Heart left ventricle (tissue), 16 donors: ENCODE results near the gene TMEFF1. TPM values are rescaled to one million over a fixed set of nuclear protein-coding genes. Genes with fewer than 3 reads are reported as not detected.

Experiments
- ATAC-seq, 4 donors: fragments of 200-7000 bp; cut with Tn5 transposase; one replicate each; pipeline ENCODE4 v1.9.1; 2020 to 2022; ENCODE audit warnings: moderate library complexity in 4 of 4, mild to moderate bottlenecking in 3 of 4, moderate number of reproducible peaks in 1 of 4
- DNase-seq, 5 donors: peaks; one replicate each; pipeline ENCODE4 v3.0.0-alpha.2; 2020
- H3K27ac ChIP-seq, 12 donors: fragments of 200-600 bp; sonication (generic) in 4 of 12; one replicate each; pipeline versions ENCODE4 v1.5.0 to v1.8.0; 2016 to 2022; ENCODE audit warnings: mild to moderate bottlenecking in 2 of 12
- H3K27me3 ChIP-seq, 9 donors: fragments of 200-600 bp; sonication (generic) in 2 of 9; one replicate each; pipeline versions ENCODE4 v1.5.1 to v1.8.0; 2016 to 2022; ENCODE audit warnings: mild to moderate bottlenecking in 3 of 9
- H3K36me3 ChIP-seq, 9 donors: fragments of 200-600 bp; sonication (generic) in 2 of 9; one replicate each; pipeline versions ENCODE4 v1.5.0 to v1.8.0; 2018 to 2022; ENCODE audit warnings: mild to moderate bottlenecking in 2 of 9
- H3K4me1 ChIP-seq, 12 donors: fragments of 200-600 bp; sonication (generic) in 4 of 12; one replicate each; pipeline versions ENCODE4 v1.5.0 to v1.8.0; 2016 to 2022; ENCODE audit warnings: mild to moderate bottlenecking in 3 of 12
- H3K4me3 ChIP-seq, 12 donors: fragments of 200-600 bp; sonication (generic) in 4 of 12; one replicate each; pipeline versions ENCODE4 v1.5.0 to v1.8.0; 2017 to 2022; ENCODE audit warnings: mild to moderate bottlenecking in 9 of 12, moderate library complexity in 4 of 12
- H3K9me3 ChIP-seq, 12 donors: fragments of 200-600 bp; sonication (generic) in 4 of 12; one replicate each; pipeline versions ENCODE4 v1.5.0 to v1.8.0; 2016 to 2022; ENCODE audit warnings: mild to moderate bottlenecking in 1 of 12
- CTCF ChIP-seq, 12 donors: fragments of 200-600 bp; sonication (generic) in 4 of 12; IDR thresholded peaks; one replicate each; pipeline versions ENCODE4 v1.5.0 to v1.8.0; 2018 to 2022; ENCODE audit warnings: antibody characterized with exemption in 12 of 12, mild to moderate bottlenecking in 5 of 12
- POLR2A ChIP-seq, 2 donors: fragments of 450-650 bp; IDR thresholded peaks; one replicate each; pipeline ENCODE4 v1.6.1; 2017; ENCODE audit warnings: antibody characterized with exemption in 2 of 2, mild to moderate bottlenecking in 2 of 2, moderate library complexity in 2 of 2
- WGBS, 4 donors: extraction: QIAGEN DNeasy Blood & Tissue Kit in 2 of 4; methylation state at CpG; one replicate each; pipeline versions ENCODE4 v1.1.5 to v1.1.7; 2013 to 2018; 5-methylcytosine and 5-hydroxymethylcytosine counted together
- intact Hi-C, 10 donors: fragments of 100-400 bp; cut with DNase I; formaldehyde crosslinking; loops; one replicate each; pipeline versions ENCODE4 v1.11.1 to v1.14.2; 2022
- polyA plus RNA-seq, 2 donors: library from polyadenylated mRNA; stranded (reverse); fragments of 200-250 nt; gene quantifications; one replicate each; pipeline ENCODE4 v1.2.3, GENCODE V29; 2013
- total RNA-seq, 9 donors: library from RNA; depleted of rRNA in 2 of 9; stranded (reverse); fragments of >200 nt in 2 of 9; fragmentation: NEBNext Ultra II Directional in 3 of 9; extraction: Animal tissue kit (Norgen Biotek cat#: 25700) in 3 of 9; gene quantifications; one replicate each; pipeline versions ENCODE4 v1.1.0 to v1.2.4, GENCODE V29; 2016 to 2023
- donor health status: ischemic (EF 13 %, LVEDD 7.1; RV severe dilation, severe dysfunction).
- donor health status: healthy with polysubstance abuse.
- donor health status: DM: no; HTN: yes; CAD: no.
- donor health status: DM: no; HTN: no; CAD: no.
- donor health status: ischemic (EF 25% LVEDD 6.9; RV normal size, moderate dysfunction).
- donor health status: ischemic (EF 25% LVEDD 5.7; RV mildly dilated, moderate dysfunction).
- donor health status: healthy.
- donor health status: DM: yes; HTN: yes; CAD: no.
- donor health status: ischemic (EF 35%, LVEDD 5.7; RV mildly dilated, moderate dysfunction).
- donor health status: nonischemic (EF 11% LVEDD 7.7; RV severe dilation, severe dysfunction).
- donor health status: DM: yes; HTN: yes; CAD: no.
- donor health status: PGD.
- donor health status: ischemic (EF 29% LVEDD 5.4; RV normal size, mild dysfunction).
- donor health status: nonischemic (EF 23%, LVEDD 6.1; RV moderate dilation, normal function).

The TMEFF1 gene
- total and polyA plus RNA-seq, 11 donors, result 0.03 to 1.1 (median 0.19) TPM; not detected in 4

GRCh38 chr9:100598641-100599145 is 125.7 kb downstream of the TMEFF1 start:
- Histone ChIP-seq H3K4me3 (peak overlapping the region; percentile 13 to 66 (median 54)), H3K36me3 (no peaks in the 10 kb centered on the region), H3K27ac (no peak overlapping the region), H3K9me3 (no peaks in the 10 kb centered on the region), H3K4me1 (peaks cover 0 to 17% (median 7%) of the 10 kb centered on the region in 12 donors), H3K27me3 (no peaks in the 10 kb centered on the region)
- TF ChIP-seq POLR2A (IDR thresholded peaks at IDR 0.05) (no peak), CTCF (IDR thresholded peaks at IDR 0.05) (peak in 1 of 12 donors; percentile 6)
- intact Hi-C loops, result loop anchor here (5.0 to 10.0 kb wide), 16 partner anchors 91 to 1414 kb away; partner anchors contain the start of genes TEX10 (in 4 of the 10) and MSANTD3 (in 2 of the 10)
- peak; percentile 79 to 91 (median 82) for DNase-seq
- ATAC-seq, result peak; percentile 66 to 86 (median 84)
- 1 to 3% (median 1%) methylated on average over 40 to 41 of the region's 41 CpGs for WGBS, 4 donors

- intact Hi-C loops, result loop anchor here in 9 of 10 donors (1.0 to 10.0 kb wide), 4 partner anchors 634 to 712 kb away; no protein-coding TSS in a partner anchor
- Histone ChIP-seq H3K4me1 (peaks cover 0 to 10% (median 6%) of the 10 kb centered on the region in 12 donors), H3K9me3 (no peaks in the 10 kb centered on the region), H3K36me3 (no peaks in the 10 kb centered on the region), H3K27me3 (no peaks in the 10 kb centered on the region), H3K27ac (no peak overlapping the region), H3K4me3 (no peak overlapping the region)
- WGBS, 4 donors, result 72 to 84% (median 82%) methylated on average over 7 of the region's 7 CpGs
- TF ChIP-seq POLR2A (IDR thresholded peaks at IDR 0.05) (no peak), CTCF (IDR thresholded peaks at IDR 0.05) (no peak)
- ATAC-seq (no peak), DNase-seq (no peak)
Observed at GRCh38 chr9:100600521-100601079, 127.7 kb downstream of the TMEFF1 start.

- Histone ChIP-seq H3K4me3 (no peak overlapping the region), H3K36me3 (no peaks in the 10 kb centered on the region), H3K4me1 (peaks cover 0 to 10% (median 5%) of the 10 kb centered on the region in 12 donors), H3K27me3 (no peaks in the 10 kb centered on the region), H3K9me3 (no peaks in the 10 kb centered on the region), H3K27ac (no peak overlapping the region)
- DNase-seq, result peak in 1 of 5 donors; percentile 14
- intact Hi-C loops, result loop anchor here in 9 of 10 donors (1.0 to 10.0 kb wide), 4 partner anchors 634 to 711 kb away; no protein-coding TSS in a partner anchor
- peak in 3 of 4 donors; percentile 38 to 56 (median 54) for ATAC-seq
- TF ChIP-seq CTCF (IDR thresholded peaks at IDR 0.05), result peak; percentile 19 to 59 (median 46)
- TF ChIP-seq POLR2A (IDR thresholded peaks at IDR 0.05), result no peak
Observed at GRCh38 chr9:100601216-100601615, 128.3 kb downstream of the TMEFF1 start.

GRCh38 chr9:100602342-100602801 is 129.4 kb downstream of the TMEFF1 start:
- ATAC-seq, result peak in 2 of 4 donors; percentile 35 to 36
- TF ChIP-seq POLR2A (IDR thresholded peaks at IDR 0.05), result no peak
- peak; percentile 33 to 73 (median 54) for TF ChIP-seq CTCF (IDR thresholded peaks at IDR 0.05)
- Histone ChIP-seq H3K4me3 (no peak overlapping the region), H3K4me1 (peaks cover 0 to 10% (median 5%) of the 10 kb centered on the region in 12 donors), H3K27me3 (peaks cover 0 to 3% (median 0%) of the 10 kb centered on the region in 9 donors), H3K27ac (no peak overlapping the region), H3K36me3 (no peaks in the 10 kb centered on the region), H3K9me3 (no peaks in the 10 kb centered on the region)
- intact Hi-C loops, result loop anchor here in 9 of 10 donors (2.0 to 10.0 kb wide), 4 partner anchors 632 to 710 kb away; no protein-coding TSS in a partner anchor
- DNase-seq, result no peak
- 29 to 33% (median 30%) methylated on average over 2 of the region's 2 CpGs for WGBS, 4 donors
